Endothelial cell of umbilical vein (primary cell): ENCODE measurements around the gene CCNB1IP1. TPM values are rescaled to one million over a fixed set of nuclear protein-coding genes. Genes with fewer than 3 reads are reported as not detected.

Experiments used
- BruUV-seq: library from RNA; stranded (reverse); fragments of 400-500 nt; replicated peaks from 2 replicates; lab custom pipeline; 2021; lab: Mats Ljungman, UMichigan
- CTCF ChIA-PET: fragments of 300-600, 350-600 bp; sonication (Branson Sonifier 250); formaldehyde crosslinking; loops from one replicate; lab custom pipeline; 2021; ENCODE audit warnings: antibody characterized with exemption, inconsistent platforms; lab: Charles Lee
- POLR2A ChIA-PET: fragments of 300-600, 350-600 bp; sonication (Branson Sonifier 250); formaldehyde crosslinking; loops from one replicate; lab custom pipeline; 2021; ENCODE audit warnings: antibody characterized with exemption, inconsistent platforms; lab: Charles Lee
- DNase-seq: peaks from one replicate; pipeline ENCODE4 v3.0.0-alpha.2; 2011; ENCODE audit warnings: low read depth, low spot score
- FAIRE-seq: peaks from 2 replicates; lab custom pipeline; 2011; peaks lifted over from hg19 to GRCh38; lab: Jason Lieb, UNC
- H2AFZ ChIP-seq: 2 replicates; pipeline ENCODE4 v1.6.0; 2012; ENCODE audit warnings: low read depth, low read length, control low read depth, inconsistent platforms
- H3K27ac ChIP-seq: 2 replicates; pipeline ENCODE4 v1.5.1; 2011; ENCODE audit warnings: low read depth, mild to moderate bottlenecking, control low read depth, low read length, moderate library complexity; ENCODE audit not compliant: insufficient read depth
- H3K27me3 ChIP-seq, 2 experiments: 2 replicates each; pipeline versions ENCODE4 v1.6.0 to v1.6.1; 2011; ENCODE audit warnings: low read length in 2 of 2, mixed read lengths in 1 of 2; ENCODE audit not compliant: control insufficient read depth in 2 of 2, insufficient read depth in 2 of 2
- H3K36me3 ChIP-seq, 2 experiments: 2 replicates in 1 of 2; 3 replicates in 1 of 2; pipeline ENCODE4 v1.5.1; 2011; ENCODE audit warnings: low read length in 2 of 2, mild to moderate bottlenecking in 1 of 2, moderate library complexity in 1 of 2; ENCODE audit not compliant: control insufficient read depth in 2 of 2, insufficient read depth in 2 of 2; ENCODE audit errors: extremely low read depth in 1 of 2
- H3K4me1 ChIP-seq: 3 replicates; pipeline ENCODE4 v1.5.1; 2011; ENCODE audit warnings: mild to moderate bottlenecking, low read length; ENCODE audit not compliant: control insufficient read depth, insufficient read depth; ENCODE audit errors: extremely low read depth
- H3K4me2 ChIP-seq: 2 replicates; pipeline ENCODE4 v1.6.1; 2011; ENCODE audit warnings: low read length, control low read depth, mixed read lengths; ENCODE audit not compliant: insufficient read depth
- H3K4me3 ChIP-seq, 3 experiments: fragments of 200-600 bp in 1 of 3; sonication (generic), shearing (Covaris generic) in 1 of 3; replicated peaks in 1 of 3; 2 replicates each; pipeline ENCODE4 v1.5.1; 2011 to 2016; ENCODE audit warnings: control low read depth in 3 of 3, low read length in 3 of 3, mild to moderate bottlenecking in 2 of 3, inconsistent platforms in 1 of 3, low read depth in 1 of 3, moderate library complexity in 1 of 3; ENCODE audit not compliant: insufficient read depth in 1 of 3
- H3K79me2 ChIP-seq: 2 replicates; pipeline ENCODE4 v1.6.0; 2012; ENCODE audit warnings: low read length, inconsistent platforms; ENCODE audit not compliant: control insufficient read depth, insufficient read depth
- H3K9ac ChIP-seq: replicated peaks from 2 replicates; pipeline ENCODE3; 2011; ENCODE audit warnings: low read length, control low read depth; ENCODE audit not compliant: insufficient read depth; ENCODE audit errors: extremely low read depth
- H3K9me1 ChIP-seq: replicated peaks from 3 replicates; pipeline ENCODE4 v1.6.0; 2011; ENCODE audit warnings: mild to moderate bottlenecking, low read length; ENCODE audit not compliant: control insufficient read depth, insufficient read depth; ENCODE audit errors: extremely low read depth
- H3K9me3 ChIP-seq: replicated peaks from 2 replicates; pipeline ENCODE4 v1.5.1; 2012; ENCODE audit warnings: low read length, inconsistent platforms; ENCODE audit not compliant: control insufficient read depth, insufficient read depth
- H4K20me1 ChIP-seq: replicated peaks from 2 replicates; pipeline ENCODE3; 2011; ENCODE audit warnings: mild to moderate bottlenecking, low read length; ENCODE audit not compliant: control insufficient read depth, insufficient read depth; ENCODE audit errors: extremely low read depth
- EZH2 ChIP-seq: IDR thresholded peaks from 2 replicates; pipeline ENCODE4 v1.6.1; 2012; ENCODE audit warnings: borderline replicate concordance, low read depth, mild to moderate bottlenecking, moderate library complexity, low read length, inconsistent platforms; ENCODE audit not compliant: severe bottlenecking
- FOS ChIP-seq: IDR thresholded peaks from 2 replicates; pipeline ENCODE4 v1.6.1; 2011; ENCODE audit warnings: mild to moderate bottlenecking, low read length, moderate library complexity, borderline replicate concordance; ENCODE audit not compliant: insufficient read depth
- GATA2 ChIP-seq: IDR thresholded peaks from 2 replicates; pipeline ENCODE4 v1.7.0; 2011; ENCODE audit warnings: low read depth, mild to moderate bottlenecking, moderate library complexity, mixed read lengths, low read length; ENCODE audit not compliant: insufficient read length, insufficient read depth
- JUN ChIP-seq: IDR thresholded peaks from 2 replicates; pipeline ENCODE4 v1.6.1; 2011; ENCODE audit warnings: borderline replicate concordance, low read depth; ENCODE audit not compliant: insufficient read length, insufficient read depth
- MAX ChIP-seq: IDR thresholded peaks from 2 replicates; pipeline ENCODE4 v1.6.1; 2011; ENCODE audit not compliant: insufficient read depth, insufficient read length
- MYC ChIP-seq: IDR thresholded peaks from one replicate; pipeline ENCODE4 v1.6.1; 2011; ENCODE audit warnings: mild to moderate bottlenecking, low read depth, low read length
- POLR2A ChIP-seq: IDR thresholded peaks from 2 replicates; pipeline ENCODE4 v1.6.1; 2012; ENCODE audit warnings: low read depth, mild to moderate bottlenecking, control low read depth, low read length
- POLR2AphosphoS5 ChIP-seq: IDR thresholded peaks from 2 replicates; pipeline ENCODE4 v1.6.1; 2012; ENCODE audit warnings: low read depth, mild to moderate bottlenecking, control low read depth, low read length, moderate library complexity; ENCODE audit not compliant: insufficient read depth
- dilution Hi-C: fragments of 300-500 bp; cut with MboI; formaldehyde crosslinking; loops from one replicate; pipeline ENCODE4 v1.15.0; 2019; ENCODE audit warnings: low sequenced_read_pairs; ENCODE audit not compliant: extremely low pct_ligation_motif_present
- intact Hi-C: fragments of 100-400 bp; cut with micrococcal nuclease; formaldehyde crosslinking; loops from one replicate; pipeline ENCODE4 v1.10.0; 2022
- polyA plus RNA-seq, 4 experiments: library from polyadenylated mRNA; depleted of rRNA in 3 of 4; stranded (reverse) in 3 of 4; unstranded in 1 of 4; fragments of >200 nt; gene quantifications; 2 replicates each; pipeline versions ENCODE4 v1.2.1 to v1.2.3, GENCODE V29; 2011 to 2012; ENCODE audit warnings: missing spikeins in 1 of 4
- total RNA-seq: library from RNA; stranded (reverse); gene quantifications from 2 replicates; pipeline ENCODE4 v1.2.3, GENCODE V29; 2021
- TF ChIP-seq, protein P1 (sequence below), 2 donors: IDR thresholded peaks; 1 replicate in 1 of 2; 2 replicates in 1 of 2; pipeline ENCODE4 v1.5.1; 2011; ENCODE audit warnings: low read length in 2 of 2, mild to moderate bottlenecking in 2 of 2, moderate library complexity in 2 of 2, control low read depth in 1 of 2, inconsistent platforms in 1 of 2, low read depth in 1 of 2; ENCODE audit not compliant: insufficient read depth in 1 of 2; ENCODE audit errors: extremely low read depth in 1 of 2

CCNB1IP1 gene
- total and polyA plus RNA-seq, 2 donors (not counting 3 experiments of a cell fraction or from before 2014, with no cell fraction given), result 32.7 to 35.5 TPM

GRCh38 chr14:20345366-20345765 lies 12.3 kb upstream of the CCNB1IP1 start:
- no peaks in the 10 kb centered on the region for H4K20me1 ChIP-seq
- TF ChIP-seq EZH2, result no peak
- TF ChIP-seq JUN, result no peak
- no peak for TF ChIP-seq POLR2A
- TF ChIP-seq, protein P1, sequence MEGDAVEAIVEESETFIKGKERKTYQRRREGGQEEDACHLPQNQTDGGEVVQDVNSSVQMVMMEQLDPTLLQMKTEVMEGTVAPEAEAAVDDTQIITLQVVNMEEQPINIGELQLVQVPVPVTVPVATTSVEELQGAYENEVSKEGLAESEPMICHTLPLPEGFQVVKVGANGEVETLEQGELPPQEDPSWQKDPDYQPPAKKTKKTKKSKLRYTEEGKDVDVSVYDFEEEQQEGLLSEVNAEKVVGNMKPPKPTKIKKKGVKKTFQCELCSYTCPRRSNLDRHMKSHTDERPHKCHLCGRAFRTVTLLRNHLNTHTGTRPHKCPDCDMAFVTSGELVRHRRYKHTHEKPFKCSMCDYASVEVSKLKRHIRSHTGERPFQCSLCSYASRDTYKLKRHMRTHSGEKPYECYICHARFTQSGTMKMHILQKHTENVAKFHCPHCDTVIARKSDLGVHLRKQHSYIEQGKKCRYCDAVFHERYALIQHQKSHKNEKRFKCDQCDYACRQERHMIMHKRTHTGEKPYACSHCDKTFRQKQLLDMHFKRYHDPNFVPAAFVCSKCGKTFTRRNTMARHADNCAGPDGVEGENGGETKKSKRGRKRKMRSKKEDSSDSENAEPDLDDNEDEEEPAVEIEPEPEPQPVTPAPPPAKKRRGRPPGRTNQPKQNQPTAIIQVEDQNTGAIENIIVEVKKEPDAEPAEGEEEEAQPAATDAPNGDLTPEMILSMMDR (IDR thresholded peaks at IDR 0.05; ENCODE audit: extremely low read depth in 1 of 2, insufficient read depth in 1 of 2, low read depth in 1 of 2, low read length in 2 of 2), result no peak
- TF ChIP-seq GATA2, result no peak
- no peak for TF ChIP-seq MAX
- TF ChIP-seq FOS, result no peak
- TF ChIP-seq MYC, result no peak
- no peak for TF ChIP-seq POLR2AphosphoS5
- peaks cover 14% of the 10 kb centered on the region for H3K79me2 ChIP-seq
- no peak for FAIRE-seq
- H2AFZ ChIP-seq, result no peak overlapping the region
- peaks cover 0 to 3% of the 10 kb centered on the region in 2 experiments for H3K36me3 ChIP-seq
- no peaks in the 10 kb centered on the region for H3K27me3 ChIP-seq
- H3K4me3 ChIP-seq, result no peak overlapping the region
- H3K4me2 ChIP-seq, result no peak overlapping the region
- no peak for DNase-seq
- ChIA-PET POLR2A (no interaction called here), CTCF (interaction anchor here (6.4 kb wide), 1 partner anchor 17 kb away, joined by 73 read pairs; no protein-coding TSS in a partner anchor)
- dilution Hi-C loops, result no loop called here
- H3K9ac ChIP-seq, result no peak overlapping the region
- peaks cover 19% of the 10 kb centered on the region for H3K4me1 ChIP-seq
- intact Hi-C loops, result no loop called here
- no peaks in the 10 kb centered on the region for H3K9me3 ChIP-seq
- no peaks in the 10 kb centered on the region for H3K9me1 ChIP-seq
- BruUV-seq, result no TSS peak
- no peak overlapping the region for H3K27ac ChIP-seq
